Esophagus squamous epithelium (tissue), 4 donors: ENCODE measurements around the gene PLEKHA6.

Source experiments
- CTCF ChIP-seq, 6 experiments: fragments of 450-650 bp in 4 of 6; fragments of 200-600 bp in 2 of 6; sonication (generic) in 2 of 6; IDR thresholded peaks; one replicate each; pipeline ENCODE4 v1.5.1; 2016 to 2019; ENCODE audit warnings: antibody characterized with exemption in 6 of 6, mild to moderate bottlenecking in 4 of 6, moderate library complexity in 4 of 6
- POLR2A ChIP-seq, 4 donors: fragments of 450-650 bp; IDR thresholded peaks; one replicate each; pipeline ENCODE4 v1.6.1; 2017; ENCODE audit warnings: antibody characterized with exemption in 4 of 4, mild to moderate bottlenecking in 4 of 4, moderate library complexity in 3 of 4

GRCh38 chr1:204373911-204374310 lies 14.2 kb upstream of the PLEKHA6 start:
- TF ChIP-seq CTCF (IDR thresholded peaks at IDR 0.05): no peak
- no peak for TF ChIP-seq POLR2A (IDR thresholded peaks at IDR 0.05)
